HG02938 (cell line): ENCODE data around the gene LRCH2.

Experiments used
- ATAC-seq: cut with Tn5 transposase; IDR thresholded peaks from one replicate; pipeline ENCODE4 v1.9.1; 2021; ENCODE audit warnings: mild to moderate bottlenecking, moderate library complexity; ENCODE audit not compliant: unreplicated experiment

Gene LRCH2

DNA sequence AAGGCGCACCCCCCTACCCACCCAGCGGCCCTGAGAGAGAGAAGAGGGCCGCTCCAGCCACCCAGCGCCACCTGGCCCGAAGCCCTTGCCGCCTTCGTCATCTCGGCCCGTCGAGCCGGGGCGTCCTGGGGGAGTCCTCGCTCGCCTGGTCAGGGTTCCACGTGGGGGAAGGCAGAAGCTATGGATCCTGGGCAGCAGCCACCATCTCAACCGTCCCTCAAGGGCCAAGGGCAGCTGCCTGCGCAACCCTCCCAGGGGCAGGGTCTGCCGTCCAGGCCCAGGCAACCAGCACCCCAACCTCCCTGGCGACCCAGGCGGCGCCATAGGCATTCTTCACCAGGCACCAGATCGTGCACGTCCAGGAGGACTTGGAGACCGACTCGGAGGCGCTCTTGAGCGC, 165.0 kb downstream of the LRCH2 start:
- ATAC-seq = no peak

DNA sequence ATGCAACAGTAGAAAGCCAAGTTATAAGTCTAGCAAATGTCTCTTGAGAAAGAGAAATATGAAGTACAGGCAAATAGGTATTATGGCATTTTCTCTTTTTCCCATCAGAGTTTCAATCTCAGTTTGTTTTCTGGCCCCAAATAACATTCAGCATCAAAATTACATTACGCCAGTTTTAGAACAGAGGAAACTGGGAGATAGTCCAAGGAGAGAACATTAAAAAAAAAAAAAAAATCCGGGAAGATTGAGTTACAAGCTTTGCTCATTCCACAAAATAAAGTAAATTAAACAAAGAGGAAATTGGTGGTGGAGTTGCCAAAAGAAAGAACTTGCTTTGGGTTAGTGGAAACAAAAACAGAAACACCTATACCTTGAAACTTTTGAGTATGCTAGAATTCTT, 166.1 kb downstream of the LRCH2 start:
- ATAC-seq = no peak

DNA sequence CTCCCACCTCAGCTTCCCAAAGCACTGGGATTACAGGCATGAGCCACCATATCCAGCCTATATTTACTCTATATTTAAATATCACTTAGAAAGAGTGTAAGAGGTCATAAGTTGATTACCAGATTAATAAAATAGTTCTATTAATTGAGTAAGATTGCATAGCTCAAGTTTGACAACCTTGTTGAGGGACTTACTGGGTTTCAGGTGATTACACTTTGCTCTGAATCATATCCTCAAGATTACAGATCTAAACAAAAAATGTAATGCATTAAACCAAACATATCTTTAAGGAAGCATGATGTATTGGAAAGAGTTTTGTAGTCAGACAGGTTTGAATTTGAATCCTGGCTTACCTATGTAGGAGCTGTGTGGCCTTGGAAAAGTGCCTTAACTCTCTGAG, 168.6 kb downstream of the LRCH2 start:
- no peak for ATAC-seq
